Endothelial cell (in vitro differentiated cells): Measurements from ENCODE around the gene STC2. TPM values are rescaled to one million over a fixed set of nuclear protein-coding genes. Genes with fewer than 3 reads are reported as not detected.

Experiments used
- DNase-seq: peaks from one replicate; pipeline ENCODE4 v3.0.0; 2021; ENCODE audit warnings: low spot score
- H3K27ac Mint-ChIP-seq: one replicate; pipeline ENCODE4 v1.8.0; 2021; ENCODE audit warnings: mixed read lengths, inconsistent platforms; ENCODE audit not compliant: unreplicated experiment
- H3K27me3 Mint-ChIP-seq: one replicate; pipeline ENCODE4 v1.8.0; 2021; ENCODE audit warnings: mild to moderate bottlenecking, moderate library complexity, mixed read lengths, inconsistent platforms; ENCODE audit not compliant: unreplicated experiment
- H3K36me3 Mint-ChIP-seq: one replicate; pipeline ENCODE4 v1.8.0; 2021; ENCODE audit warnings: mild to moderate bottlenecking, low read depth, mixed read lengths, inconsistent platforms; ENCODE audit not compliant: unreplicated experiment
- H3K4me1 Mint-ChIP-seq: one replicate; pipeline ENCODE4 v1.8.0; 2021; ENCODE audit warnings: mild to moderate bottlenecking, mixed read lengths, inconsistent platforms; ENCODE audit not compliant: unreplicated experiment
- H3K4me3 Mint-ChIP-seq: one replicate; pipeline ENCODE4 v1.8.0; 2021; ENCODE audit warnings: mild to moderate bottlenecking, mixed read lengths, inconsistent platforms; ENCODE audit not compliant: unreplicated experiment
- H3K9me3 Mint-ChIP-seq: one replicate; pipeline ENCODE4 v1.8.0; 2021; ENCODE audit warnings: mixed read lengths, inconsistent platforms; ENCODE audit not compliant: unreplicated experiment
- CTCF ChIP-seq: fragments of 200-600 bp; sonication (generic); IDR thresholded peaks from one replicate; pipeline ENCODE4 v1.5.0; 2021; ENCODE audit warnings: antibody characterized with exemption; ENCODE audit not compliant: unreplicated experiment
- total RNA-seq: library from RNA; stranded (reverse); fragmentation: NEBNext Ultra II Directional; extraction: Animal tissue kit (Norgen Biotek cat#: 25700); gene quantifications from one replicate; pipeline ENCODE4 v1.2.1, GENCODE V29; 2021; ENCODE audit not compliant: unreplicated experiment

STC2 gene
- total RNA-seq, 1 donor from 2014 or later = 3.6 TPM

GRCh38 chr5:173293817-173294672, 34.2 kb downstream of the STC2 start:
- TF ChIP-seq CTCF = peak; percentile 92
- DNase-seq = peak; percentile 84
- peaks cover 2% of the 10 kb centered on the region for H3K27me3 Mint-ChIP-seq
- H3K4me1 Mint-ChIP-seq = peaks cover 17% of the 10 kb centered on the region
- no peak overlapping the region for H3K4me3 Mint-ChIP-seq
- H3K9me3 Mint-ChIP-seq = no peaks in the 10 kb centered on the region
- H3K36me3 Mint-ChIP-seq = no peaks in the 10 kb centered on the region
- no peak overlapping the region for H3K27ac Mint-ChIP-seq

GRCh38 chr5:173291722-173292658, 36.2 kb downstream of the STC2 start:
- peaks cover 5% of the 10 kb centered on the region for H3K27me3 Mint-ChIP-seq
- H3K36me3 Mint-ChIP-seq = no peaks in the 10 kb centered on the region
- no peak overlapping the region for H3K4me3 Mint-ChIP-seq
- no peaks in the 10 kb centered on the region for H3K9me3 Mint-ChIP-seq
- DNase-seq = no peak
- H3K27ac Mint-ChIP-seq = no peak overlapping the region
- no peak for TF ChIP-seq CTCF
- peaks cover 14% of the 10 kb centered on the region for H3K4me1 Mint-ChIP-seq

GRCh38 chr5:173290477-173291131, 37.6 kb downstream of the STC2 start:
- no peak overlapping the region for H3K4me3 Mint-ChIP-seq
- TF ChIP-seq CTCF = no peak
- peaks cover 3% of the 10 kb centered on the region for H3K27me3 Mint-ChIP-seq
- no peak overlapping the region for H3K27ac Mint-ChIP-seq
- no peaks in the 10 kb centered on the region for H3K36me3 Mint-ChIP-seq
- no peaks in the 10 kb centered on the region for H3K9me3 Mint-ChIP-seq
- peaks cover 14% of the 10 kb centered on the region for H3K4me1 Mint-ChIP-seq
- DNase-seq = no peak

- Mint-ChIP-seq H3K27ac (no peak overlapping the region), H3K27me3 (peaks cover 3% of the 10 kb centered on the region), H3K9me3 (no peaks in the 10 kb centered on the region), H3K4me3 (no peak overlapping the region), H3K4me1 (peaks cover 9% of the 10 kb centered on the region), H3K36me3 (no peaks in the 10 kb centered on the region)
- TF ChIP-seq CTCF = no peak
- DNase-seq = no peak
Observed at GRCh38 chr5:173289372-173289771, 38.8 kb downstream of the STC2 start.
